Tibial nerve (tissue), 4 donors: ENCODE results near the gene SUFU. TPM values are rescaled to one million over a fixed set of nuclear protein-coding genes. Genes with fewer than 3 reads are reported as not detected.
"Not testable (repeated sequence)": the region's sequence is repeated elsewhere in the genome, so short reads cannot be mapped to it uniquely, and the experiment has no call there.

Source experiments
- DNase-seq, 2 donors: peaks; one replicate each; pipeline ENCODE4 v3.0.0-alpha.2; 2019; ENCODE audit warnings: low spot score in 2 of 2
- H3K27ac ChIP-seq, 4 donors: fragments of 200-600 bp; sonication (generic) in 3 of 4; one replicate each; pipeline ENCODE4 v1.5.1; 2017 to 2019; ENCODE audit warnings: mild to moderate bottlenecking in 1 of 4
- H3K27me3 ChIP-seq, 2 donors: fragments of 200-600 bp; sonication (generic) in 1 of 2; one replicate each; pipeline versions ENCODE4 v1.5.1 to v1.6.0; 2017 to 2019
- H3K36me3 ChIP-seq, 3 donors: fragments of 200-600 bp; sonication (generic); one replicate each; pipeline ENCODE4 v1.5.1; 2018 to 2019
- H3K4me1 ChIP-seq, 4 donors: fragments of 200-600 bp; sonication (generic) in 3 of 4; one replicate each; pipeline ENCODE4 v1.5.1; 2017 to 2019
- H3K4me3 ChIP-seq, 4 donors: fragments of 200-600 bp; sonication (generic) in 3 of 4; one replicate each; pipeline ENCODE4 v1.5.1; 2017 to 2019; ENCODE audit warnings: mild to moderate bottlenecking in 1 of 4, moderate library complexity in 1 of 4
- H3K9me3 ChIP-seq, 4 donors: fragments of 200-600 bp; sonication (generic) in 3 of 4; one replicate each; pipeline ENCODE4 v1.5.1; 2017 to 2019
- EP300 ChIP-seq, 2 donors: sonication (generic); formaldehyde crosslinking; IDR thresholded peaks; one replicate each; pipeline ENCODE4 v1.6.1; 2017; ENCODE audit warnings: antibody characterized with exemption in 2 of 2, mild to moderate bottlenecking in 1 of 2
- POLR2A ChIP-seq, 2 donors: fragments of 450-650 bp; IDR thresholded peaks; one replicate each; pipeline ENCODE4 v1.6.1; 2017; ENCODE audit warnings: antibody characterized with exemption in 2 of 2, mild to moderate bottlenecking in 2 of 2, moderate library complexity in 2 of 2
- WGBS, 2 donors: methylation state at CpG; one replicate each; pipeline ENCODE4 v1.1.5; 2018; 5-methylcytosine and 5-hydroxymethylcytosine counted together
- total RNA-seq, 4 donors: library from RNA; depleted of rRNA; stranded (reverse); fragments of >200 nt; gene quantifications; one replicate each; pipeline ENCODE4 v1.1.0, GENCODE V29; 2016
- TF ChIP-seq, protein P1 (sequence below), 5 experiments: fragments of 200-600 bp in 3 of 5; fragments of 450-650 bp in 2 of 5; sonication (generic) in 3 of 5; IDR thresholded peaks; one replicate each; pipeline ENCODE4 v1.5.1; 2016 to 2019; ENCODE audit warnings: antibody characterized with exemption in 5 of 5, mild to moderate bottlenecking in 3 of 5, moderate library complexity in 2 of 5

Gene SUFU
- total RNA-seq, 4 donors from 2014 or later: 9.8 to 17.1 (median 14.2) TPM

DNA sequence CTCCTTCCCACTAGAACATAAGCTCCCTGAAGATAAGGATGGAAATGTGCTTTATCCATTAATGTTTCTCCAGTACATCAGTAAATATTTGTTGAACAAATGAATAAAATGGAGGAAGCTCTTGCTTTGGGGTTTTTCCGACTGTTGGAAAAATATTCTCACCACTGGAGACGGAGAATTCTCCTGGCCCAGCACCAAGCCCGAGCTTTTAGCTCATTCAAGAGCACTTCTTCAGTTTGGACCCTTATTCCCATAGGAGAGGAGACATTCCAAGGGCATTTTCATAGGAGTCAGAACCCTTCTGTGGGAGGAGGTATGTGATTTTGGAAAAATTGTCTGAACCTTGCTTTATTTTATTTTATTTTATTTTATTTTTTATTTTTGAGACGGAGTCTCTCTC, 21.0 kb downstream of the SUFU start:
- 62 to 70% methylated on average over 4 of the region's 4 CpGs for WGBS, 2 donors

DNA sequence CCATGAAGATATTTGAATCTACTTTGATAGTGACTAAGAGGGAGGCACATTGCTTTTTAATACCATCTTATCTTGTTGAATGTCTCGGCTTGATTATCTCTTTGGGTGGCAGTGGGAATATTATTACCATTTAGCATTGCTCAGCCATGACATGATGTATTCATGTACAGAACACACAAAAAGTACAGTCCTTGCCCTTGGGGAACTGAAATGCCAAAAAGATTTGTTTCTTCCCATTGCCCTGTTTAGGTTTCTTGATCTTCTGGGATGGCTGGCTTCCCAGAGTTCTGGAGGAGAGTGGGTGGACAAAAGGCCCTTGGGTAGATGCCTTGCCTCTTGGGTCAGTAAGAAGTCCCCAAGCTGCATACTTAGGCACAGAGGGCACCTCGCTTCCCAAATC, 23.8 kb downstream of the SUFU start:
- H3K4me3 ChIP-seq: no peak overlapping the region
- TF ChIP-seq POLR2A (IDR thresholded peaks at IDR 0.05): no peak
- TF ChIP-seq, protein P1, sequence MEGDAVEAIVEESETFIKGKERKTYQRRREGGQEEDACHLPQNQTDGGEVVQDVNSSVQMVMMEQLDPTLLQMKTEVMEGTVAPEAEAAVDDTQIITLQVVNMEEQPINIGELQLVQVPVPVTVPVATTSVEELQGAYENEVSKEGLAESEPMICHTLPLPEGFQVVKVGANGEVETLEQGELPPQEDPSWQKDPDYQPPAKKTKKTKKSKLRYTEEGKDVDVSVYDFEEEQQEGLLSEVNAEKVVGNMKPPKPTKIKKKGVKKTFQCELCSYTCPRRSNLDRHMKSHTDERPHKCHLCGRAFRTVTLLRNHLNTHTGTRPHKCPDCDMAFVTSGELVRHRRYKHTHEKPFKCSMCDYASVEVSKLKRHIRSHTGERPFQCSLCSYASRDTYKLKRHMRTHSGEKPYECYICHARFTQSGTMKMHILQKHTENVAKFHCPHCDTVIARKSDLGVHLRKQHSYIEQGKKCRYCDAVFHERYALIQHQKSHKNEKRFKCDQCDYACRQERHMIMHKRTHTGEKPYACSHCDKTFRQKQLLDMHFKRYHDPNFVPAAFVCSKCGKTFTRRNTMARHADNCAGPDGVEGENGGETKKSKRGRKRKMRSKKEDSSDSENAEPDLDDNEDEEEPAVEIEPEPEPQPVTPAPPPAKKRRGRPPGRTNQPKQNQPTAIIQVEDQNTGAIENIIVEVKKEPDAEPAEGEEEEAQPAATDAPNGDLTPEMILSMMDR (IDR thresholded peaks at IDR 0.05): no peak
- no peaks in the 10 kb centered on the region for H3K9me3 ChIP-seq
- WGBS, 2 donors: 46 to 61% methylated on average over 2 of the region's 2 CpGs
- H3K27me3 ChIP-seq: no peaks in the 10 kb centered on the region
- no peak overlapping the region for H3K27ac ChIP-seq
- H3K4me1 ChIP-seq: peaks cover 0 to 28% (median 5%) of the 10 kb centered on the region in 4 donors
- peaks cover 0 to 26% (median 0%) of the 10 kb centered on the region in 3 donors for H3K36me3 ChIP-seq
- DNase-seq: no peak

More for the DNA sequence above, 21.0 kb downstream of the SUFU start:
- H3K4me3 ChIP-seq: no peak overlapping the region
- H3K9me3 ChIP-seq: no peaks in the 10 kb centered on the region
- H3K4me1 ChIP-seq: peaks cover 0 to 31% (median 5%) of the 10 kb centered on the region in 4 donors
- H3K27me3 ChIP-seq: no peaks in the 10 kb centered on the region
- H3K36me3 ChIP-seq: peaks cover 0 to 24% (median 4%) of the 10 kb centered on the region in 3 donors
- TF ChIP-seq POLR2A (IDR thresholded peaks at IDR 0.05) (no peak), EP300 (IDR thresholded peaks at IDR 0.05) (no peak)
- TF ChIP-seq, protein P1 (IDR thresholded peaks at IDR 0.05): no peak
- H3K27ac ChIP-seq: no peak overlapping the region
- DNase-seq: no peak

DNA sequence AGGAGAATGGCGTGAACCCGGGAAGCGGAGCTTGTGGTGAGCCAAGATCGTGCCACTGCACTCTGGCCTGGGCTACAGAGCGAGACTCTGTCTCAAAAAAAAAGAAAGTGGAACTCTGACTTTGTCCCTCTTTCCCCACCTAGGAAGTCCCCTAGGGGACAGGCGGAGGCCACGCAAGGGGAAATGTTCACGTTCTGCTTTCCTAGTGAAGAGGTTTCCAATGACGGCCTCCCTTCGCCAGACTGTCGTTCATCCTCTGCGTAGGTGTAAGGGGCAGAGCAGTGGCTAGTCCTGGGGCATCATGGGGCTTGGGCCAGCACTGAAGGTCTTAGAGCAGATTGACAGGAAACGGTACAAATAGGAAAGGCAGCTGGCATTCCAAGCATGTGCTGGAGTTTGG, 30.6 kb downstream of the SUFU start:
- H3K36me3 ChIP-seq: peaks cover 0 to 17% (median 0%) of the 10 kb centered on the region in 3 donors
- DNase-seq: no peak
- no peaks in the 10 kb centered on the region for H3K4me1 ChIP-seq
- TF ChIP-seq, protein P1 (IDR thresholded peaks at IDR 0.05): no peak
- no peak for TF ChIP-seq POLR2A (IDR thresholded peaks at IDR 0.05)
- TF ChIP-seq EP300 (IDR thresholded peaks at IDR 0.05): no peak
- no peak overlapping the region for H3K4me3 ChIP-seq
- H3K27ac ChIP-seq: no peak overlapping the region
- 80 to 88% methylated on average over 13 of the region's 13 CpGs for WGBS, 2 donors
- no peaks in the 10 kb centered on the region for H3K9me3 ChIP-seq
- no peaks in the 10 kb centered on the region for H3K27me3 ChIP-seq

DNA sequence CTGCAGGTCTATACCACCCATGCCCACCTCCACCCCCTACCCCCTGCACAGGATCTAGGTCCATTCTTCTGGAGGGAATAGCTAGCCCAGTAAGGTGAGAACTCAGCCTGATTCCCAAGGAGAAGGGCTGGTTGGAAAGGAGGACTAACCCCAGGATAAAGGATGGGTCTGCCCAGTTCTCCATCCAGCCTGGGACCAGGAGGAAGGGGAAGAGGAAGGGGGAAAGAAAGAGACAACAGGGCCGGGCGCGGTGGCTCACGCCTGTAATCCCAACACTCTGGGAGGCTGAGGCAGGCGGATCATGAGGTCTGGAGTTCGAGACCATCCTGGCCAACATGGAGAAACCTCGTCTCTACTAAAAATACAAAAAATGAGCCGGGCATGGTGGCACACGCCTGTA, 31.2 kb downstream of the SUFU start:
- H3K36me3 ChIP-seq: peaks cover 0 to 17% (median 0%) of the 10 kb centered on the region in 3 donors
- H3K27ac ChIP-seq, H3K4me1 ChIP-seq, DNase-seq, H3K9me3 ChIP-seq, H3K4me3 ChIP-seq, H3K27me3 ChIP-seq: not testable (repeated sequence)
- 95% methylated on average over 9 of the region's 9 CpGs for WGBS, 2 donors

DNA sequence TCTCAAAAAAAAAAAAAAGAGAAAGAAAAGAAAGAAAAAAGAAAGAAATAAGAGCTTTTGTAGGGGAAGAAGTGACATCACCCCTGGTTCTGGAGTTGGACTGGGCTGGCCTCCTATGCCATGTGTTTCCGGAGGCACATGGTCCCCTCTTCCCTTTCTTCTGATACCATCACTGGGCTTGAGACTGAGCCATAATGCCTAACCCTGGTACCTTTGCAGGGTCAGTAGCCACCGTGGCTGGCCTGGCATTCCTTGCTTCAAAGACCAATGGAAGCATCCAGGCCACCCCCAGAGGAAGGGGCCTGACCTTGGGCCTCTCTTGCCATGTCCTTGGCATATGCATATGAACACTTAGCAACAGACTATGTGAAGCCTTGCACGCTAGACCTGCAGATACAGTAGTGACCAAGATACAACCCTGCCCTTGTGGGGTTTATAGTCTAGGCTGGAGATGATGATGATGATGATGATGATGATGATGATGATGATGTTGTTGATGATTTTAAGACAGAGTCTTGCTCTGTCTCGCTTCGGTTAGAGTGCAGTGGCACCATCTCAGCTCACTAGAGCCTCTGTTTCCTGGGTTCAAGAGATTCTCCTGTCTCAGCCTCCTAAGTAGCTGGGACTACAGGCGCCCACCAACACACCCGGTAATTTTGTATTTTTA, 31.8 kb downstream of the SUFU start:
- Histone ChIP-seq H3K36me3 (peaks cover 0 to 17% (median 0%) of the 10 kb centered on the region in 3 donors), H3K9me3 (no peaks in the 10 kb centered on the region), H3K27ac (no peak overlapping the region), H3K4me1 (peaks cover 0 to 8% (median 0%) of the 10 kb centered on the region in 4 donors), H3K27me3 (no peaks in the 10 kb centered on the region), H3K4me3 (no peak overlapping the region)
- 89 to 90% methylated on average over 7 of the region's 7 CpGs for WGBS, 2 donors
- TF ChIP-seq EP300 (IDR thresholded peaks at IDR 0.05) (no peak), POLR2A (IDR thresholded peaks at IDR 0.05) (no peak)
- TF ChIP-seq, protein P1 (IDR thresholded peaks at IDR 0.05): no peak
- no peak for DNase-seq
